Left ventricle myocardium inferior (tissue), 1 donor: ENCODE results near the gene ZBTB44. TPM values are rescaled to one million over a fixed set of nuclear protein-coding genes. Genes with fewer than 3 reads are reported as not detected.
"Not testable (repeated sequence)": the region's sequence is repeated elsewhere in the genome, so short reads cannot be mapped to it uniquely, and the experiment has no call there.

ENCODE experiments used
- DNase-seq: peaks from one replicate; pipeline ENCODE4 v3.0.0-alpha.2; 2020
- H3K27ac ChIP-seq: fragments of 200-600 bp; replicated peaks from 2 replicates; pipeline ENCODE4 v1.8.0; 2021
- H3K27me3 ChIP-seq: fragments of 200-600 bp; 2 replicates; pipeline ENCODE4 v1.8.0; 2021; ENCODE audit warnings: low read depth
- H3K36me3 ChIP-seq: fragments of 200-600 bp; 2 replicates; pipeline ENCODE4 v1.8.0; 2021
- H3K4me1 ChIP-seq: fragments of 200-600 bp; 2 replicates; pipeline ENCODE4 v1.8.0; 2021
- H3K4me3 ChIP-seq: fragments of 200-600 bp; 2 replicates; pipeline ENCODE4 v1.8.0; 2021; ENCODE audit warnings: mild to moderate bottlenecking, moderate library complexity
- H3K9me3 ChIP-seq: fragments of 200-600 bp; replicated peaks from 2 replicates; pipeline ENCODE4 v1.8.0; 2021
- intact Hi-C: fragments of 100-400 bp; cut with micrococcal nuclease; formaldehyde crosslinking; loops from one replicate; pipeline ENCODE4 v1.11.0; 2022
- total RNA-seq: library from RNA; stranded (reverse); fragmentation: NEBNext Ultra II Directional; extraction: Animal tissue kit (Norgen Biotek cat#: 25700); gene quantifications from one replicate; pipeline ENCODE4 v1.2.1, GENCODE V29; 2021
- TF ChIP-seq, protein P1 (sequence below): fragments of 200-600 bp; IDR thresholded peaks from 2 replicates; pipeline ENCODE4 v1.8.0; 2021; ENCODE audit warnings: antibody characterized with exemption, mild to moderate bottlenecking, borderline replicate concordance
- donor health status: DM: no; HTN: yes; CAD: no; lungs with severe emphysema.

The ZBTB44 gene
- total RNA-seq, 1 donor from 2014 or later: 40.5 TPM

DNA sequence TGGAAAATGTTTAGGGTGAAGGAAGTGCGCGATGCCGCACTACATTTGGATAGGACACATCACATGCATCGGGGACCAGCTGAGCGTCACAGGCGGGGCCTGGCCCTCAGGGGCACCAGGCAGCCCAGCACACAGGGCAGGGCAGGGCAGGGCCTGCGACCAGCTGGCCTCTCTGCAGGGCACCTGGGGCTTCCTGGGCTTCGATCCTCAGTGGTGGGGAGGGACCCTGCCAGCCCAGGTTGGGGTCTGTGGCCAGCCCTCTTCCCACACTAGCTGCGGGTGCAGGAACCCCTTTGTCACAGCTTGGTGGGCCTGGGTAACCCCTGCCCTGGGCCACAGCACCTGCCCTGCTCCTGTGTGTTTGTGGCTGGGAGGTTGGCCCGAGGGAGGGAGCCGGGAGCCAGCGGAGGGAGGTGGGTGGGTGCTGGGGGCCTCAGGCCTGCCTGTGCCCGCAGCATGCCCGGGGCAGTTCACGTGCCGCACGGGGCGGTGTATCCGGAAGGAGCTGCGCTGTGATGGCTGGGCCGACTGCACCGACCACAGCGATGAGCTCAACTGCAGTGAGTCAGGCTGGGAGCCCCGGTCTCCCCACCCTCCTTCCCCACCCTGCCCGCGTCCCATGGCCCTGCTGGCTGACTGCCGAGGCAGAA is 117.2 kb downstream of the ZBTB44 start:
- H3K4me1 ChIP-seq: peaks cover 6% of the 10 kb centered on the region
- no peak overlapping the region for H3K4me3 ChIP-seq
- TF ChIP-seq, protein P1, sequence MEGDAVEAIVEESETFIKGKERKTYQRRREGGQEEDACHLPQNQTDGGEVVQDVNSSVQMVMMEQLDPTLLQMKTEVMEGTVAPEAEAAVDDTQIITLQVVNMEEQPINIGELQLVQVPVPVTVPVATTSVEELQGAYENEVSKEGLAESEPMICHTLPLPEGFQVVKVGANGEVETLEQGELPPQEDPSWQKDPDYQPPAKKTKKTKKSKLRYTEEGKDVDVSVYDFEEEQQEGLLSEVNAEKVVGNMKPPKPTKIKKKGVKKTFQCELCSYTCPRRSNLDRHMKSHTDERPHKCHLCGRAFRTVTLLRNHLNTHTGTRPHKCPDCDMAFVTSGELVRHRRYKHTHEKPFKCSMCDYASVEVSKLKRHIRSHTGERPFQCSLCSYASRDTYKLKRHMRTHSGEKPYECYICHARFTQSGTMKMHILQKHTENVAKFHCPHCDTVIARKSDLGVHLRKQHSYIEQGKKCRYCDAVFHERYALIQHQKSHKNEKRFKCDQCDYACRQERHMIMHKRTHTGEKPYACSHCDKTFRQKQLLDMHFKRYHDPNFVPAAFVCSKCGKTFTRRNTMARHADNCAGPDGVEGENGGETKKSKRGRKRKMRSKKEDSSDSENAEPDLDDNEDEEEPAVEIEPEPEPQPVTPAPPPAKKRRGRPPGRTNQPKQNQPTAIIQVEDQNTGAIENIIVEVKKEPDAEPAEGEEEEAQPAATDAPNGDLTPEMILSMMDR: no peak
- H3K36me3 ChIP-seq: no peaks in the 10 kb centered on the region
- no peak overlapping the region for H3K27ac ChIP-seq
- no peaks in the 10 kb centered on the region for H3K9me3 ChIP-seq
- no peak for DNase-seq
- intact Hi-C loops: no loop called here
- H3K27me3 ChIP-seq: no peaks in the 10 kb centered on the region

DNA sequence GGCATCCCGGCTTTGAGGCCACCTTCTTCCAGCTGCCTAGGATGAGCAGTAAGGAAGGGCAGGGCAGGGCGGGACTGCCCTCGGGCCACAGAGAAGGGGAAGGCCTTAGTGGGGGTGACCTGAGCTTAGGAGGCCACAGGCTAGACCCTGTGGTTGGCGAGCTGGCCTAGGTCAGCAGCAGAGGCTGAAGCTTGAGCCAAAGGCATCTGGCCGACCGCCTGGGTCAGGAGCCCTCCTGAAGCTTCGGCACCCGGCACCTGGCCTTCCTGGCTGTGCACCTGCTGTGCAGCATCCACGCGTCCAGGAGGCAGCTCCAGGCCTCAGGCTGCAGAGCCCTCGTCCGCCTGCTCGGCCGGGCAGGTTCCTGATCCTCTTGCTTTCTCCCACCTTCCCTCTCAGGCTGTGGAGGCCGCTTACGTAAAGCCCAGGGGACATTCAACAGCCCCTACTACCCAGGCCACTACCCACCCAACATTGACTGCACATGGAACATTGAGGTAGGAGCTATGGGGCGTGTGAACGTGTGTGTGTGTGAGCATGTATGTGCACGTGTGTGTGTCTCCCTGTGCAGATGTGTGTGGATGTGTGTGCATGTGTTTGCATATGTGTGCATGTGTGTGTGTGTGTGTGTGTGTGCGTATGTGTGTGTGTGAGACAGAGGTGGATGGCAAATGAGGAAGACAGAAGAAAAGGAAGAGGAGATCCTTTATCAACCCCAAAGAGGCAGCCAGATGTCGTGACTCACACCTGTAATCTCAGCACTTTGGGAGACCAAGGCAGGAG is 120.3 kb downstream of the ZBTB44 start:
- Histone ChIP-seq H3K27me3 (no peaks in the 10 kb centered on the region), H3K4me1 (peaks cover 6% of the 10 kb centered on the region), H3K27ac (no peak overlapping the region), H3K9me3 (no peaks in the 10 kb centered on the region), H3K4me3 (no peak overlapping the region), H3K36me3 (no peaks in the 10 kb centered on the region)
- TF ChIP-seq, protein P1: no peak
- DNase-seq: no peak
- intact Hi-C loops: no loop called here

DNA sequence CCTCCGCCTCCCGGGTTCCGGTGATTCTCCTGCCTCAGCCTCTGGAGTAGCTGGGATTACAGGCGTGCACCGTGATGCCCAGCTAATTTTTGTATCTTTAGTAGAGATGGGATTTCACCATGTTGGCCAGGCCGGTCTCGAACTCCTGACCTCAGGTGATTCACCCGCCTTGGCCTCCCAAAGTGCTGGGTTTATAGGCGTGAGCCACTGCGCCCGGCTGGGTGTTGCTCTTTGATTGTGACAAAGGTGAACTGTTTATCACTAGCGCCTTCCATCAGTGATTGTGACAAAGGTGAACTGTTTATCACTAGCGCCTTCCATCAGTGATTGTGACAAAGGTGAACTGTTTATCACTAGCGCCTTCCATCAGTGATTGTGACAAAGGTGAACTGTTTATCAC is 121.2 kb downstream of the ZBTB44 start:
- DNase-seq, H3K4me1 ChIP-seq, H3K36me3 ChIP-seq, intact Hi-C loops, H3K4me3 ChIP-seq, H3K9me3 ChIP-seq, H3K27me3 ChIP-seq, H3K27ac ChIP-seq: not testable (repeated sequence)

DNA sequence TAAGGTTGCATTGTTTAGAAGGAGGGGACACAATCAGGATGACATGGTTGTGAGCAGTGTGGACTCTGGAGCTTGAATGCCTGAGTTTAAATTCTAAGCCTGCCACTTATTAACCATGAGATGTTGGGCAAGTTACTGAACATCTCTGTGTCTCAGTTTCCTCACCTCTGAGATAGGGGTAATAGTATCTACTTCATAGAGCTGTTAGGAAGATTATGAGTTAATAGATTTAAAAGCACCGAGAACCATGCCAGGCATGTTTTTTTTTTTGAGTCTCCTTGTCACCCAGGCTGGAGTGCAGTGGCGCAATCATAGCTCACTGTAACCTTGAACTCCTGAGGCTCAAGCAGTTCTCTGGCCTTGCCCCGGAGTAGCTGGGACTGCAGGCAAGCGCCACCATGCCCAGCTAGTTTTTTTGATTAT is 121.9 kb downstream of the ZBTB44 start:
- intact Hi-C loops: no loop called here
- TF ChIP-seq, protein P1: no peak
- DNase-seq: no peak
- Histone ChIP-seq H3K9me3 (no peaks in the 10 kb centered on the region), H3K36me3 (no peaks in the 10 kb centered on the region), H3K27ac (no peak overlapping the region), H3K4me3 (no peak overlapping the region), H3K27me3 (no peaks in the 10 kb centered on the region), H3K4me1 (peaks cover 6% of the 10 kb centered on the region)

DNA sequence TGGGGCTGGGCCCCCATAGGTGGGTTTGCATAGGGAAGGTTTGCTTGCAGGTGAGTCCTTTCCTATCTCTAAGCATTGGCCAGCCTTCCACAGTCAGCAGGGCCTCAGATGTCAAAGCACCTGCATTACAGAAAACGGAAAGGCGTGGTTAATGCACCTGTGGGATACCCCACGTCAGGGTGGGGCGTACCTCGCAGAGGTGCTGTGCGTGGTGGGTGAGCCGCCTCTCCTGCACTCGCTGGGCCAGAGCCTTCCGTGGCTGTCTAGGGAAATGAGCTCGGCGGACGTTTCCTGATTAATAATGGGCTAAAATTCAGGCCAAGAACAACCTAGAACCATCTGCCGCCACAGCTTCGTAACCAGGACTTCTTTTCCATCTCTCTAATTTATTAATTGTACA is 122.8 kb downstream of the ZBTB44 start:
- no peak overlapping the region for H3K4me3 ChIP-seq
- no peak overlapping the region for H3K27ac ChIP-seq
- H3K27me3 ChIP-seq: no peaks in the 10 kb centered on the region
- no peaks in the 10 kb centered on the region for H3K36me3 ChIP-seq
- TF ChIP-seq, protein P1: no peak
- DNase-seq: no peak
- no peaks in the 10 kb centered on the region for H3K9me3 ChIP-seq
- intact Hi-C loops: no loop called here
- H3K4me1 ChIP-seq: peaks cover 6% of the 10 kb centered on the region

DNA sequence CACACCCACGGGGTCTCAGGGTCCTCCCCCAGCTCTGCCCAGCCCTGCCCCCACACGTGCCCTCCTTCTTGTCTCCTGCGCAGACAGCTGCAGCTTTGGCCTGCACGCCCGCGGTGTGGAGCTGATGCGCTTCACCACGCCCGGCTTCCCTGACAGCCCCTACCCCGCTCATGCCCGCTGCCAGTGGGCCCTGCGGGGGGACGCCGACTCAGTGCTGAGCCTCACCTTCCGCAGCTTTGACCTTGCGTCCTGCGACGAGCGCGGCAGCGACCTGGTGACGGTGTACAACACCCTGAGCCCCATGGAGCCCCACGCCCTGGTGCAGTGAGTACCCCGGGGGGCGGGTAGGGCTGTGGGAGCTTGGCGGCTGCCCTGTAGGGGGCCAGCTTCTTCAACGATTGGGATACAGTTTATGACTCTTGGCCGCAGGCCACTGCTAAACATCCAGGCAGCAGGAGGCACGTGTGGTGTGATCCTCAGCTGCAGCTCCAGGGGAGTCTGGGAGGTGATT is 124.3 kb downstream of the ZBTB44 start:
- H3K9me3 ChIP-seq: no peaks in the 10 kb centered on the region
- no peaks in the 10 kb centered on the region for H3K36me3 ChIP-seq
- H3K27me3 ChIP-seq: no peaks in the 10 kb centered on the region
- intact Hi-C loops: no loop called here
- no peak overlapping the region for H3K4me3 ChIP-seq
- TF ChIP-seq, protein P1: no peak
- DNase-seq: no peak
- H3K4me1 ChIP-seq: peaks cover 6% of the 10 kb centered on the region
- no peak overlapping the region for H3K27ac ChIP-seq
